HG03571 (cell line): Measurements from ENCODE around the gene CARHSP1.
"Not testable (repeated sequence)": the region's sequence is repeated elsewhere in the genome, so short reads cannot be mapped to it uniquely, and the experiment has no call there.

Experiments used
- ATAC-seq: cut with Tn5 transposase; IDR thresholded peaks from one replicate; pipeline ENCODE4 v1.9.1; 2021; ENCODE audit not compliant: unreplicated experiment

CARHSP1 gene

GRCh38 chr16:8893976-8894690, 25.3 kb upstream of the CARHSP1 start:
- no peak for ATAC-seq

GRCh38 chr16:8893426-8893825, 24.6 kb upstream of the CARHSP1 start:
- ATAC-seq = no peak

GRCh38 chr16:8892101-8892575, 23.3 kb upstream of the CARHSP1 start:
- peak; percentile 25 for ATAC-seq

GRCh38 chr16:8890549-8890921, 21.7 kb upstream of the CARHSP1 start:
- ATAC-seq = no peak

GRCh38 chr16:8889893-8890548, 21.2 kb upstream of the CARHSP1 start:
- ATAC-seq = no peak

GRCh38 chr16:8888951-8889892, 20.4 kb upstream of the CARHSP1 start:
- ATAC-seq = no peak

GRCh38 chr16:8887952-8888560, 19.2 kb upstream of the CARHSP1 start:
- no peak for ATAC-seq

GRCh38 chr16:8887431-8887765, 18.6 kb upstream of the CARHSP1 start:
- ATAC-seq = no peak

- no peak for ATAC-seq
Observed at GRCh38 chr16:8886593-8887430, 18.0 kb upstream of the CARHSP1 start.

- no peak for ATAC-seq
Observed at GRCh38 chr16:8885674-8886592, 17.1 kb upstream of the CARHSP1 start.

GRCh38 chr16:8882725-8883377, 14.0 kb upstream of the CARHSP1 start:
- ATAC-seq = no peak

- no peak for ATAC-seq
Observed at GRCh38 chr16:8882041-8882617, 13.3 kb upstream of the CARHSP1 start, which contains the start of gene LITAFD. TSS of gene LITAFD (plus strand) at chr16:8882351. CDS start at chr16:8884356, 2,005 bp downstream.

GRCh38 chr16:8880839-8881510, 12.2 kb upstream of the CARHSP1 start:
- no peak for ATAC-seq

- no peak for ATAC-seq
Observed at GRCh38 chr16:8878523-8878911, 9.7 kb upstream of the CARHSP1 start.

- no peak for ATAC-seq
Observed at GRCh38 chr16:8877894-8878522, 9.2 kb upstream of the CARHSP1 start.

- not testable (repeated sequence) for ATAC-seq
Observed at GRCh38 chr16:8875317-8875716, 6.5 kb upstream of the CARHSP1 start.

GRCh38 chr16:8874388-8874787, 5.6 kb upstream of the CARHSP1 start:
- no peak for ATAC-seq
